OCI-LY3 (cell line): Measurements from ENCODE around the gene KLHL3.

Experiments used
- EZH2phosphoT487 ChIP-seq: fragments of 200-600 bp; shearing (Covaris generic); IDR thresholded peaks from 2 replicates; pipeline ENCODE4 v1.6.1; 2018; ENCODE audit warnings: antibody characterized with exemption, mixed run types, low read depth
- TF ChIP-seq, protein P1 (sequence below): fragments of 200-600, 300-600 bp; sonication (generic); IDR thresholded peaks from 2 replicates; pipeline ENCODE4 v1.5.1; 2014; ENCODE audit warnings: antibody characterized with exemption, low read length, low read depth

DNA sequence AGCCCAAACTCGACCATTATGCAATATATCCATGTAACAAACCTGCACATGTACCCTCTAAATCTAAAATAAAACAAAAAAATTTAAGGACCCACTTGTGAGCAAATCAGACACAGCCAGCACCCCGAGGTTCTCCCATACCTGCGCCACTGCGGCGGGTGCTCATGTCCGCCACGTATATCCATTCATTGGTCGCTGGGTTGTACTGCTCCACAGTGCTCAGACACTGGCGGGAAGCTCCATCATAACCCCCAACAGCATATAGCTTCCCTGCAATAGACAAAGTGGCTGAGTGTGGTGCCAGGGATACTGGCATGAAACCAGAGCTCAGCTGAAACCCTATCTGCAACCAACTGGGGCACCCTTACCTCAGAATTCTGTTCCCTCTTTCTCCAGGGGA is 102.0 kb downstream of the KLHL3 start:
- TF ChIP-seq, protein P1, sequence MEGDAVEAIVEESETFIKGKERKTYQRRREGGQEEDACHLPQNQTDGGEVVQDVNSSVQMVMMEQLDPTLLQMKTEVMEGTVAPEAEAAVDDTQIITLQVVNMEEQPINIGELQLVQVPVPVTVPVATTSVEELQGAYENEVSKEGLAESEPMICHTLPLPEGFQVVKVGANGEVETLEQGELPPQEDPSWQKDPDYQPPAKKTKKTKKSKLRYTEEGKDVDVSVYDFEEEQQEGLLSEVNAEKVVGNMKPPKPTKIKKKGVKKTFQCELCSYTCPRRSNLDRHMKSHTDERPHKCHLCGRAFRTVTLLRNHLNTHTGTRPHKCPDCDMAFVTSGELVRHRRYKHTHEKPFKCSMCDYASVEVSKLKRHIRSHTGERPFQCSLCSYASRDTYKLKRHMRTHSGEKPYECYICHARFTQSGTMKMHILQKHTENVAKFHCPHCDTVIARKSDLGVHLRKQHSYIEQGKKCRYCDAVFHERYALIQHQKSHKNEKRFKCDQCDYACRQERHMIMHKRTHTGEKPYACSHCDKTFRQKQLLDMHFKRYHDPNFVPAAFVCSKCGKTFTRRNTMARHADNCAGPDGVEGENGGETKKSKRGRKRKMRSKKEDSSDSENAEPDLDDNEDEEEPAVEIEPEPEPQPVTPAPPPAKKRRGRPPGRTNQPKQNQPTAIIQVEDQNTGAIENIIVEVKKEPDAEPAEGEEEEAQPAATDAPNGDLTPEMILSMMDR, result no peak
- no peak for TF ChIP-seq EZH2phosphoT487
